Esophagus muscularis mucosa (tissue), 4 donors: ENCODE measurements around the gene TMEM132A.

Source experiments
- EP300 ChIP-seq: sonication (generic); formaldehyde crosslinking; IDR thresholded peaks from one replicate; pipeline ENCODE4 v1.6.1; 2017; ENCODE audit warnings: antibody characterized with exemption
- POLR2AphosphoS5 ChIP-seq, 2 donors: sonication (generic); formaldehyde crosslinking; IDR thresholded peaks; one replicate each; pipeline ENCODE4 v1.6.1; 2017; ENCODE audit warnings: antibody characterized with exemption in 2 of 2
- TF ChIP-seq, protein P1 (sequence below), 3 experiments: fragments of 200-600 bp in 2 of 3; fragments of 450-650 bp in 1 of 3; sonication (generic) in 2 of 3; IDR thresholded peaks; one replicate each; pipeline ENCODE4 v1.5.1; 2017 to 2019; ENCODE audit warnings: antibody characterized with exemption in 3 of 3, mild to moderate bottlenecking in 2 of 3, moderate library complexity in 1 of 3

DNA sequence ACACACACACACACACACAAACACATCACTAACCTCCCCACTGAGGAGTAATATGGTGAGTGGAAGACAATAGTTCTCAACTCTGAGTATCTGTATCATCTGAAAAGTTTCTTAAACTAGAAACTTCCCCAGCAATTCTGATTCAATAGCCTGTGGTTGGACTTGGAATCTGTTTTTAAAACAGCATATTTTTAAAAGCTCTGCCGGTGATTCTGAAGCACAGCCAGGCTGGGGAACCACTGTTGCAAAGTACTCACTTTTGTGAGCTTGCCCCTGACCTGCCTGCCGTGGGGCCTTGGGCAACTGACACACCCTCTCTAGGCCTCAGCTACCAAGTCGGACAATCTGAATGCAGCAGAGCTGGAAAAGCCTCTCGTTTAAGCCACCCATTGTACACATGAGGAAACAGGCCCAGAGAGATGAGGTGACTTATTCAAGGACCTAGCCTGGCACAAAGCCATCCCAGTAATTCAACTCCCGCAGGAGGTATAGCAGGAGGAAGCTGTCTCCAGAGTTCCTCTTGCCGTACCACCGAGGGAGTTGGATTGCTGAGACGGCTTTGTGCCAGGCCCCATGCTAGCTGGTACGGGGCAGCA is 18.8 kb downstream of the TMEM132A start:
- TF ChIP-seq, protein P1, sequence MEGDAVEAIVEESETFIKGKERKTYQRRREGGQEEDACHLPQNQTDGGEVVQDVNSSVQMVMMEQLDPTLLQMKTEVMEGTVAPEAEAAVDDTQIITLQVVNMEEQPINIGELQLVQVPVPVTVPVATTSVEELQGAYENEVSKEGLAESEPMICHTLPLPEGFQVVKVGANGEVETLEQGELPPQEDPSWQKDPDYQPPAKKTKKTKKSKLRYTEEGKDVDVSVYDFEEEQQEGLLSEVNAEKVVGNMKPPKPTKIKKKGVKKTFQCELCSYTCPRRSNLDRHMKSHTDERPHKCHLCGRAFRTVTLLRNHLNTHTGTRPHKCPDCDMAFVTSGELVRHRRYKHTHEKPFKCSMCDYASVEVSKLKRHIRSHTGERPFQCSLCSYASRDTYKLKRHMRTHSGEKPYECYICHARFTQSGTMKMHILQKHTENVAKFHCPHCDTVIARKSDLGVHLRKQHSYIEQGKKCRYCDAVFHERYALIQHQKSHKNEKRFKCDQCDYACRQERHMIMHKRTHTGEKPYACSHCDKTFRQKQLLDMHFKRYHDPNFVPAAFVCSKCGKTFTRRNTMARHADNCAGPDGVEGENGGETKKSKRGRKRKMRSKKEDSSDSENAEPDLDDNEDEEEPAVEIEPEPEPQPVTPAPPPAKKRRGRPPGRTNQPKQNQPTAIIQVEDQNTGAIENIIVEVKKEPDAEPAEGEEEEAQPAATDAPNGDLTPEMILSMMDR (IDR thresholded peaks at IDR 0.05) = no peak
- no peak for TF ChIP-seq POLR2AphosphoS5 (IDR thresholded peaks at IDR 0.05)
- no peak for TF ChIP-seq EP300
